ENCODE results near the gene RBM43. TPM values are rescaled to one million over a fixed set of nuclear protein-coding genes. Genes with fewer than 3 reads are reported as not detected.

RBM43 gene
- total and polyA plus RNA-seq, 2 donors from 2014 or later, result 6.0 to 13.6 TPM

DNA sequence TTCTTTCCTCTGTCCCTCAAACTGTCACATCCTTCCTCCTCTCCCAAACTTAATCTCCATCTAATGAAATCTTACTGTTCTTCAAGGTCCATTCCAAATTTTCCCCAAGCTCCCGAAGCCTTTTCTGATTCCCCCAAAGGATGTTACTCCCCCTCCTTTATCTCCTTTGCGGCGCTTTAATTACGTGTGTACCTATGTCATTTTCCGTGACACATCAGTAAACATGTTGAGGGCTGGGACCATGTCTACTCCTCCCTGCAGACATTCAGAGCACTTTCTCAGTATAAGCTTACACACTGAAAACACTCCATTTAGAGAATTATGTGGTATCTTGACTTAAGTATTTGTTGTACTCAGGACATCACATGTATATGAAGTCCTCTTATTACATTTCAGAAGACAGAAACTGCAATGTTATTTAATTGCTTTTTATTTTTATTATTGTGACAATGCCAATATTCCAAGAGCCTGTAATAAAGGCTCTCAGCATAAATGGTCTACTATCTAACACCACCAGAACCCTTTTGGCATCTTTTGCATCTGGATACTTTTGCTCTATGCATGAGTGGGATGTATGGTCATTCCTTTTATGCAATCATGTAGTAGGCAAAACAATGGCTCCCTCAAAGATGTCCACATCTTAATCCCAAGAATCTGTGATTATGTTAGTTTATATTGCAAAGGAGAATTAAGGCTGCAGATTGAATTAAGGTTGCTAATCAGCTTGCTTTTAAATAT is 26.0 kb upstream of the RBM43 start:
- Histone ChIP-seq H3K36me3 (ENCODE audit: control insufficient read depth in 2 of 3, insufficient read depth in 3 of 3, low read length in 3 of 3) (no peaks in the 10 kb centered on the region), H3K4me3 (ENCODE audit: low read length in 3 of 3) (no peak overlapping the region), H3K4me1 (ENCODE audit: control insufficient read depth in 2 of 3, insufficient read depth in 2 of 3, low read depth in 1 of 3, low read length in 3 of 3) (peaks cover 0 to 7% (median 2%) of the 10 kb centered on the region in 3 donors), H3K27ac (ENCODE audit: low read depth in 2 of 2, low read length in 2 of 2) (no peak overlapping the region), H3K9ac (ENCODE audit: low read length in 3 of 3) (no peak overlapping the region), H3K9me3 (ENCODE audit: control insufficient read depth in 2 of 3, insufficient read depth in 1 of 3, low read length in 3 of 3) (no peaks in the 10 kb centered on the region), H3K27me3 (ENCODE audit: control insufficient read depth, insufficient read depth, low read length) (no peaks in the 10 kb centered on the region)
- TF ChIP-seq, protein P1, sequence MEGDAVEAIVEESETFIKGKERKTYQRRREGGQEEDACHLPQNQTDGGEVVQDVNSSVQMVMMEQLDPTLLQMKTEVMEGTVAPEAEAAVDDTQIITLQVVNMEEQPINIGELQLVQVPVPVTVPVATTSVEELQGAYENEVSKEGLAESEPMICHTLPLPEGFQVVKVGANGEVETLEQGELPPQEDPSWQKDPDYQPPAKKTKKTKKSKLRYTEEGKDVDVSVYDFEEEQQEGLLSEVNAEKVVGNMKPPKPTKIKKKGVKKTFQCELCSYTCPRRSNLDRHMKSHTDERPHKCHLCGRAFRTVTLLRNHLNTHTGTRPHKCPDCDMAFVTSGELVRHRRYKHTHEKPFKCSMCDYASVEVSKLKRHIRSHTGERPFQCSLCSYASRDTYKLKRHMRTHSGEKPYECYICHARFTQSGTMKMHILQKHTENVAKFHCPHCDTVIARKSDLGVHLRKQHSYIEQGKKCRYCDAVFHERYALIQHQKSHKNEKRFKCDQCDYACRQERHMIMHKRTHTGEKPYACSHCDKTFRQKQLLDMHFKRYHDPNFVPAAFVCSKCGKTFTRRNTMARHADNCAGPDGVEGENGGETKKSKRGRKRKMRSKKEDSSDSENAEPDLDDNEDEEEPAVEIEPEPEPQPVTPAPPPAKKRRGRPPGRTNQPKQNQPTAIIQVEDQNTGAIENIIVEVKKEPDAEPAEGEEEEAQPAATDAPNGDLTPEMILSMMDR (IDR thresholded peaks at IDR 0.05; ENCODE audit: borderline replicate concordance, extremely low read depth, insufficient read depth), result no peak
- intact Hi-C loops (cut with DNase I), result no loop called here
- DNase-seq (no peak), FAIRE-seq (no peak)

DNA sequence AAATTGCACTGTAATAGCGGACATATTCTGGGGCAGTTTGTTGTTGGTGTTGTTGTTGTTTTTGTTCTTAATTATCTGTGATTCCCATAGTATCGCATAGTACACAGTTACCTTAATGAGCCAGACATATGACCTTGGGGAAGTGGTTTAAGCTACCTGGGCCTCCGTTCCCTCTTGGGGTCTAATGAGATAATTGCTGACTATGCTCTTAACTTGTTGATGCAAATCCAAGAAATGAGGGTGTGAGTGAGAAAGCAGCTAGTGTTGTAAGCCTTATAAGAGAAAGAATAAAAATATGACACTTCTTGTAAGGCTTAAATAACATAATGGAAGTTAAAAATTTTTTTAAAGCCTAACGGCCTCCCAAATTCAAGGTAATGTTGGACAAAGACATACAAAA is 20.7 kb upstream of the RBM43 start:
- Histone ChIP-seq H3K36me3 (ENCODE audit: control insufficient read depth in 2 of 3, insufficient read depth in 3 of 3, low read length in 3 of 3) (peaks cover 0 to 9% (median 3%) of the 10 kb centered on the region in 3 donors), H3K4me3 (ENCODE audit: low read length in 3 of 3) (no peak overlapping the region), H3K9me3 (ENCODE audit: control insufficient read depth in 2 of 3, insufficient read depth in 1 of 3, low read length in 3 of 3) (no peaks in the 10 kb centered on the region), H3K9ac (ENCODE audit: low read length in 3 of 3) (no peak overlapping the region), H3K27ac (ENCODE audit: low read depth in 2 of 2, low read length in 2 of 2) (no peak overlapping the region), H3K4me1 (ENCODE audit: control insufficient read depth in 2 of 3, insufficient read depth in 2 of 3, low read depth in 1 of 3, low read length in 3 of 3) (no peaks in the 10 kb centered on the region), H3K27me3 (ENCODE audit: control insufficient read depth, insufficient read depth, low read length) (no peaks in the 10 kb centered on the region)
- TF ChIP-seq, protein P1 (IDR thresholded peaks at IDR 0.05; ENCODE audit: borderline replicate concordance, extremely low read depth, insufficient read depth), result no peak
- no peak for DNase-seq
- intact Hi-C loops (cut with DNase I), result no loop called here
- no peak for FAIRE-seq

DNA sequence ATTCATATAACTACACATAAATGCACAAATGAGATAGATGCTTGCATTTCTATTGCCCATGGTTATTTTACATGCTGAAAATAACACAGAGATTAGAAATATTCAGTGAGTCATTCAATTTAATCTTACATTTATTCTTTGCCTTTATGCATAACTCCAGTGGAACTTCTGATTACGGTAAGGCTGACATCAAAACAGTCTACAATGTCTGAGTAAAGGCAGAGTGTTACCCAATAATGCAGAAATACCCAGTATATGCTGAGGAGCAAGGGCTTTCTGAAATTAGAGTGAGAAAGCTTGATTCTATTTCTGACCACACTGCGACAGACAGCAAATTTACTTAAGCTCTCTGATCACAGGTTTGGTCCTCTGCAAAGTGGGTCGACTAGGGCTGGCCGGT is 18.6 kb upstream of the RBM43 start:
- no peak overlapping the region for H3K9ac ChIP-seq (ENCODE audit: low read length in 3 of 3)
- no peak overlapping the region for H3K4me3 ChIP-seq (ENCODE audit: low read length in 3 of 3)
- H3K27me3 ChIP-seq (ENCODE audit: control insufficient read depth, insufficient read depth, low read length), result no peaks in the 10 kb centered on the region
- DNase-seq (no peak), FAIRE-seq (no peak)
- TF ChIP-seq, protein P1 (IDR thresholded peaks at IDR 0.05; ENCODE audit: borderline replicate concordance, extremely low read depth, insufficient read depth), result no peak
- H3K9me3 ChIP-seq (ENCODE audit: control insufficient read depth in 2 of 3, insufficient read depth in 1 of 3, low read length in 3 of 3), result no peaks in the 10 kb centered on the region
- no peaks in the 10 kb centered on the region for H3K4me1 ChIP-seq (ENCODE audit: control insufficient read depth in 2 of 3, insufficient read depth in 2 of 3, low read depth in 1 of 3, low read length in 3 of 3)
- intact Hi-C loops (cut with DNase I), result no loop called here
- H3K36me3 ChIP-seq (ENCODE audit: control insufficient read depth in 2 of 3, insufficient read depth in 3 of 3, low read length in 3 of 3), result peaks cover 0 to 11% (median 8%) of the 10 kb centered on the region in 3 donors
- H3K27ac ChIP-seq (ENCODE audit: low read depth in 2 of 2, low read length in 2 of 2), result no peak overlapping the region
